Activated CD4-positive, alpha-beta T cell treated with anti-CD3 and anti-CD28 coated beads, Interleukin-10, Interleukin-2, amounts not matched to agents 100 ng/mL and 50 ng/mL, durations not matched to agents 16 hours and 8 hours (primary cell): ENCODE results near the gene DNAH1.

Experiments
- DNase-seq: peaks from one replicate; pipeline ENCODE4 v3.0.0-alpha.2; 2020

The DNAH1 gene

GRCh38 chr3:52343946-52344600 is 28.0 kb downstream of the DNAH1 start:
- no peak for DNase-seq

- DNase-seq, result no peak
Observed at GRCh38 chr3:52345521-52346109, 29.5 kb downstream of the DNAH1 start.

DNA sequence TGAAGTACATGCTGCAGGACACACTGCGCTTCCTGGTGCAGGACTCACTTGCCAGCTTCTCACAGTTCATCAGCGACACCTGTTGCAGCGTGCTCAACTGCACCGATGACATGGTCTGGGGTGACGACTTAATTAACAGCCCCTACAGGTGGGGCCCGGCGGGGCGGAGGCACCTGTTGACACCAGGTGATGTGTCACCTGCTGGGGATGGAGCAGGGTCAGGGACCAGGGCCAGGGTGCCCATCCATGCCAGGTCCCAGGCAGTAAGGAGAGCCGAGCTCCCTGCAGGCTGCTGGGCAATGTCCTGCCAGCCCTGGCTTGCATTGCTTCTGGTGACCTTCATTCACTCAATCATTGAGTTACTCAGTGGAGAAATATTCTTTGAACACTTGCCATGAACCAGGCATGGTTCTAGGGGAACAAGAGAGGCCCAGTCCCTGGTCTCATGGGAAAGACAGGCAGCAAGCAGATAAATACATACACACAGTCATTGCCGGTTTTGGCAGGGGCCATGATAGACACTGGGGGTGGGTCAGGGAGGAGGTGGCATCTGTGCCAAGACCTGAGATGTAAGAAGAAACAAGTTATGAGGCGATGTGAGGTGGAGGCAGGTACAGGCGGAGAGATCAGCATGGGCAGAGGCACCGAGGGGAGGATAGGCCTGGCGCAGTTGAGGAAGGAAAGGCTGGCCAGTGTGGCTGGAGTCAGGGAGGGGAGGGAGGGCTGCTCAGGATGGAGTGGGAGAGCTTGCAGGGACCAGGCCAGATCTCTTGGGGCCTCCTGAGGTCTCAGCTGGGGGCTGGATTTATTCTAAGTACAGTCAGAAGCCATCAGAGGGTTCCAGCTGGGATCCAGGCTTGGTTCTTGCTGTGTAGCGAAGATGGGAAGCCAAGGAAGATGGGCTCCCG is 30.8 kb downstream of the DNAH1 start:
- DNase-seq, result no peak

DNA sequence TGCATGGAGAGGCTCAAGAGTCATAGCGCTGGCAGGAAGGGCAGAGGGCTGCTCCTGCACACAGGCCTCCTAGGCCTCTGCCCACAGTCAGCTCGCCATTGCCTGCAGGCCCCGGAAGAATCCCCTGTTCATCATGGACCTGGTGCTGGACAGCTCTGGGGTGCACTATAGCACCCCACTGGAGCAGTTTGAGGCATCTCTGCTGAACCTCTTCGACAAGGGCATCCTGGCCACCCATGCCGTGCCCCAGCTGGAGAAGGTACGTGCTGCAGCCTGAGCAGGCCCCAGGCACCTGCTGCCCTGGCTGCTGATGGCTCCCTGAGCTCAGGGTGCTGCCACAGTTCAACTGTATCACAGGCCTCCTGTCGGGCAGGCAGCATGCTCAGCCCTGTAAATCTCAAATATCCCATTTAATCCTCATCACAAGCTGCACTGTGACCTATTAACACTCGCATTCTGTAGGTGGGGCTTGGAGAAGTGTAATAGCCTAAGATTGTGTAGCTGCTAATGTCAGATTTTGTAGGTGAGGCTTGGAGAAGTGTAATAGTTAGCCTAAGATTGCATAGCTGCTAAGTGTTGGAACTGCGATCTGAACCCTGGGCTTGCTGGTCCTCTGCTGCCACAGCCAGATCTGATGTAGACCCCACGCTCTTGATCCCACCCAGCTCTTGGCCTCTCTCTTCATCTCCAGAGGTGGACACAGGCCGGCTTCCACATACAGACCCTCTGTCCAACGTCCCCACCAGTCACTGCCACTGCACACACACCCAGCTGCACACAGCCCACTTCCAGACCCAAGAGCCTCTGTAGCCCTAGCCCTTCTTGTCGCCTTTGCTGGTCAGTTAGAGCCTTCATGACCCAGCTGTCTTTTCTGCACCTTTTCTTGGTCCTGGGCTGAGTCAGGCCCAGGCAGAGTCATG is 31.9 kb downstream of the DNAH1 start:
- no peak for DNase-seq

DNA sequence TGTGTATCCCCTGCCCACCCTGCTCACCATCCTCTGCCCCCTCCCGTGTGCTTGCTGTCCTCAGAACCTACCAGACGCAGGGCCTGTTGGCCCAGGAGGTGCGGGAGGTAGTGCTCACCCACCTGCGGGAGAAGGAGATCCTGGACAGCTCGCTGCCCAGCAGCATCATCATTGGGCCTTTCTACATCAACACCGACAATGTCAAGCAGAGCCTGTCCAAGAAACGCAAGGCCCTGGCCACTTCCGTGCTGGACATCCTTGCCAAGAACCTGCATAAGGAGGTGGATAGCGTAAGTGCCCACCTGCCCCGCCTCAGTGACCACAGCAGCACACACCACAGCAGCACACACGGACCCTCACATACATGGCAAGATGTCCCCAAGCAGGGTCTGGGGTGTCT is 33.0 kb downstream of the DNAH1 start:
- no peak for DNase-seq

DNA sequence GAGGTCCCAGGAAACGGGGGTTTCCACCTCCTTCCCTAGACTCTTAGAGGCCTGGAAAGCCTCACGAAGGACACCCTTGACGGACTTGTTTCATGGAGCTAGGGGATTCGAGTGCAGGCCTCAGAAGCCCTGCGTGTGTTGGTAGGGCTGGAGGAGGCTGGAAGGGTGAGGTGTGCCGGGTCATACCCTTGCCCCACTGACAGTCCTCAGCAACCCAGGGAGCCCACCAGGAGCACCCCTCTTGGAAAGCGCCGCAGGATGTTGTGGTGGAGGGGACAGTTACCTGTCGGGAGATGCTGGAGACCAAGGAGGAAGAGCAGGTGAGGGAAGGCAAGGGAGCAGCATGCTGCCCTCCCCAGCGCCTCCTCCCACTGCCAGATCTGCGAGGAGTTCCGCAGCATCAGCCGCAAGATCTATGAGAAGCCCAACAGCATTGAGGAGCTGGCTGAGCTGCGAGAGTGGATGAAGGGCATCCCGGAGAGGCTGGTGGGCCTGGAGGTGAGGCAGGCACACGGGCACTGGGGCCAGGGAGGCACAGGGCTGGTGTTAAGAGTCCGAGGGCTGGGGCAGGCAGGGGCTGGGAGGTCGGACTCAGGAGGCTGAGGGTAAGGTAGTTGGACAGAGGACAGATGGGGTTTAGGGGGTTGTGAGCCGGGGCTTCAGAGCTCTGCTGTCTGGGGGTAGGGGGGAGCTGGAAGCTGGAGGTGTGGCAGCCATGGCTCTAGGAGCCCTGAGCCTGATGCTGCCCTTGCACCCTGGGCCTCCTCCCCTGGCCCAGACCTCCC is 33.7 kb downstream of the DNAH1 start:
- DNase-seq, result no peak

DNA sequence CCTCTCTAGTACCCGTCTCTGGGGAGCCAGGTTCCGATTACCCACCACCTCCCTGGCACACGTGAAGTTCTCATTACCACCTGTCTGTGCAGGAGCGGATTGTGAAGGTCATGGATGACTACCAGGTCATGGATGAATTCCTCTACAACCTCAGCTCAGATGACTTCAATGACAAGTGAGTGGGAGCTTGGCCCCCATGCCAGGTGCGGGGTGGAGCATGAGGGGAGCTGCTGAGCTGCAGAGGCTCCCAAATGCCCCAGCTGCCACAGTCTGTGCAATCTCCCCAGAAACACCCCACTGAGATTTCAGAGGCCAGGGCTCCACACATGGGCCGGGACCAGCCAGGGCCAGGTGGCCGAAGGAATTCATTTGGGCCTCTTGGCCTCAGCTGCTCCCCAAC is 34.3 kb downstream of the DNAH1 start:
- DNase-seq, result no peak

DNA sequence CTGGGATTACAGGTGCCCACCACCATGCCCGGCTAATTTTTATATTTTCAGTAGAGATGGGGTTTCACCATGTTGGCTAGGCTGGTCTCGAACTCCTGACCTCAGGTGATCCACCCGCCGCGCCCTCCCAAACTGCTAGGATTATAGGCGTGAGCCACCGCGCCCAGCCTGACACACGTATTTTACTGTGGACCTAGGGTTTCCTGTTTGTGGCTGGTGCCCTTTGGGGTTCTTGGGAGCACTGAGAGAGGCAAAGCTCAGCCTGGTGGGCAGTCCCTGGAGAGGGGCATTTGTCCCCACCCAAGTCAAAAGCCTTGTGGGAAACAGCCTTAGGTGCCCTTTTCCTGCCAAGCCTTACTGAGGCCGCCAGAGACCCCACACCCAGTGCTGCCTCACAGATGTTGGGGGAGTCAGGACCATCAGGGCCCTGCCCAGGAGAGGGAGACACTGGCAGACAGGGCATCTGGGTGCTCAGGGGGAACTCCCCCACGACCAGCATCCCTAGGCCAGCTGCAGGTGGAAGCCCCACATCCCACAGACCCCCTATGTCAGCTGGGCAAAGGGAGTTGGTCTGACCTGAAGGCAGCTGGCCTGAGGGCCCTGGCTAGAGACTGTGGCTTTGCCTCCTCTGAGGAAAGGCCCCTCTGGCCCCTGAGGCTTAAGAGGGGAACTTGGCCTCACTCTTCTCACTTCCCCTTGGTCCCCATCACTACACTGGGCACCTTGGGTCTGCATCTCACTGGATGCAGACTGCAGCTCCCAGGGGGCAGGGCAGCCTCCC is 35.1 kb downstream of the DNAH1 start:
- no peak for DNase-seq

- no peak for DNase-seq
Observed at GRCh38 chr3:52351762-52352368, 35.7 kb downstream of the DNAH1 start.

DNA sequence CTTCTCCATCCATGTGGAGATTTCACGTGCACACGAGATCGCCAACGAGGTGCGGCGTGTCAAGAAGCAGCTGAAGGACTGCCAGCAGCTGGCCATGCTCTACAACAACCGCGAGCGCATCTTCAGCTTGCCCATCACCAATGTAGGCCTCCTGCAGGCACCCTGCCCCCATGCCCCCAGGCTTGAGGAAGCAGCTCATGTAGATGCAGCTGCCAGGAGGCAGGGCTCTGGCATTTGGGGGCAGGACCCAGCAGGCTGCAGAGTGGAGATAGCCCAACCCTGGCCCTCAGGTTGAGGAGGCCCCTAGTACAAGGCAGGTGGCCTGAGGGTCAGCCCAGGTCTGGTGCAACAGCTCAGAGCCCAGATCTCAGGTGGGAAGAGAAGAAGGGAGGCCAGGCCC is 36.4 kb downstream of the DNAH1 start:
- no peak for DNase-seq

DNA sequence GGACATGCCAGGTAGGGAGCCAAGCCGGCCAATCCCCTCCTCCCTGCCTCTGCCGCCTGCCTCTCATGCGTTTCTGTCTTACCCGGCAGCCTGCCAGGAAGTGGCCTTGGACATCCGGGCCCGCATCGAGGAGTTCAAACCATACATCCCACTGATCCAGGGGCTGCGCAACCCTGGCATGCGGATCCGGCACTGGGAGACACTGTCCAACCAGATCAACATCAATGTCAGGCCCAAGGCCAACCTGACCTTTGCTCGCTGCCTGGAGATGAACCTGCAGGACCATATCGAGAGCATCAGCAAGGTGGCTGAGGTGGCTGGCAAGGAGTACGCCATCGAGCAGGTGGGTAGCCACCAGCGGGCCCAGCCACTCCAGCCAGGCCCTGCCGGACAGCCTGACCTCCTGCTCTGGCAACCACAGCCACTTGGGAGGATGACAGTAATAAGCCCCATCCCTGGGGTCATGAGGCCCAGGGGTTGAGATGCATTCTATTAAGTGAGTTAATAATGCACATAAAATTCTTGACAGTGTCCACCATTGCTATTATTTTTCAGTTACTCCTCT is 37.3 kb downstream of the DNAH1 start:
- no peak for DNase-seq

GRCh38 chr3:52354676-52355075 is 38.6 kb downstream of the DNAH1 start:
- DNase-seq, result no peak

- DNase-seq, result no peak
Observed at GRCh38 chr3:52355526-52355925, 39.4 kb downstream of the DNAH1 start.

GRCh38 chr3:52356126-52356525 is 40.0 kb downstream of the DNAH1 start:
- DNase-seq, result no peak

- DNase-seq, result no peak
Observed at GRCh38 chr3:52357151-52358080, 41.3 kb downstream of the DNAH1 start.

GRCh38 chr3:52358362-52358940 is 42.3 kb downstream of the DNAH1 start:
- no peak for DNase-seq

DNA sequence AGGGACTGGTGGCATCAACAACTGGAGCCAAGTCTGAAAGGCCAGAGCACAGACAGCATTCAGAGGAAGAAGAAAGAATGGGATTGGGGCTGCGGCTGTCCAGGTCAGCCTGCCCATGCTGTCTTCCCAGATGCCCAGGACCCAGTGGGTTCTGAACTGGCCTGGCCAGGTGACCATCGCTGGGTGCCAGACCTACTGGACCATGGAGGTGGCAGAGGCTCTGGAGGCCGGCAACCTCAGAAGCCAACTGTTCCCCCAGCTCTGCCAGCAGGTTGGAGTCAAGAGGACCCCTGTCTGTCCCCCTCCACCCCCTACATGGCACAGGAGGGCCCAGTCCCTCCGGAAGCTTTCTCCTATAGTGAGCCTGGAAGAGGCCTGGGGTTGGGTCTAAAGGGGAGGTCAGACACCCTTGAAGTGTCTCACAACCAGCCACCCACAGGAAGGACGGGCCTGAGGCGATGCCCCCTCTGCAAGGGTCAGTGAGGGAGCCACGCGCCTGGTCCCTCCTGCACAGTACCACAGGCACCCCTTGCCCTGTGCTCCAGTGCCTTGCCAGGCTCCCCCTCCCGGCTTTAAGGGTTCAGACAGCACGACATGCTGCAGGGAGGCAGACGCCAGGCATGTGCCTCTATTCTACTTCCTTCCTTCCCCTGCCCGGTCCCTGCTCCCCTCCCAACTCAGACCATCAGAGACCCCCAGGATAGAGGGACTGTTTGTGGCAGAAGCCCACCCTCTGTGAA is 43.2 kb downstream of the DNAH1 start:
- DNase-seq, result no peak

DNA sequence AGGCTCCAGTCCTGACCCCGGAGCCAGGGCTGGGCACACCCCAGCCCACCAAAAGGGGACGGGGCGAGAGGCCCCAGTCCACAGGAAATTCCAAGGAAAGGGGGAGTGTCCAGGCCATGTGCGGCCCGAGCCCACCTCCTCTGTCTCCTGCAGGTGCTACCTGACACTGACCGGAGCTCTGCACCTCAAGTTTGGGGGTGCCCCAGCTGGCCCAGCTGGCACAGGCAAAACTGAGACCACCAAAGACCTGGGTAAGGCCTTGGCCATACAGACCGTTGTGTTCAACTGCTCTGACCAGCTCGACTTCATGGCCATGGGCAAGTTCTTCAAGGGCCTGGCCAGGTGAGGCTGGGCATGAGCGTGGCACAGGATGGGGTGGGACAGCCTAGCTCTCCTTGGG is 44.9 kb downstream of the DNAH1 start:
- no peak for DNase-seq
